NCI-H1092 (cell line): ENCODE data around the gene LCP2.
"Not testable (repeated sequence)": the region's sequence is repeated elsewhere in the genome, so short reads cannot be mapped to it uniquely, and the experiment has no call there.

ENCODE experiments used
- DNase-seq: peaks from one replicate; lab custom pipeline; 2025; lab: John Stamatoyannopoulos, UW

LCP2 gene

GRCh38 chr5:170248172-170248930 is 49.2 kb downstream of the LCP2 start:
- DNase-seq, result no peak

- no peak for DNase-seq
Measured at GRCh38 chr5:170247363-170247762, 50.2 kb downstream of the LCP2 start.

GRCh38 chr5:170246126-170246870 is 51.3 kb downstream of the LCP2 start:
- DNase-seq, result no peak

- not testable (repeated sequence) for DNase-seq
Measured at GRCh38 chr5:170245436-170245835, 52.1 kb downstream of the LCP2 start.

- no peak for DNase-seq
Measured at GRCh38 chr5:170238456-170239196, 59.0 kb downstream of the LCP2 start.

- no peak for DNase-seq
Measured at GRCh38 chr5:170235876-170236864, 61.4 kb downstream of the LCP2 start.

GRCh38 chr5:170233358-170233892 is 64.2 kb downstream of the LCP2 start:
- no peak for DNase-seq

- DNase-seq, result no peak
Measured at GRCh38 chr5:170232786-170233185, 64.8 kb downstream of the LCP2 start, which contains the start of gene C5orf58. Gene C5orf58, plus strand, starts transcription at chr5:170232985. Its CDS starts 1,992 bp downstream, at chr5:170234977.

GRCh38 chr5:170228762-170229435 is 68.7 kb downstream of the LCP2 start:
- DNase-seq, result no peak

- no peak for DNase-seq
Measured at GRCh38 chr5:170226661-170227060, 70.9 kb downstream of the LCP2 start.

- no peak for DNase-seq
Measured at GRCh38 chr5:170226129-170226615, 71.4 kb downstream of the LCP2 start.

GRCh38 chr5:170225326-170226128 is 72.0 kb downstream of the LCP2 start:
- DNase-seq, result peak; percentile 46

- no peak for DNase-seq
Measured at GRCh38 chr5:170223906-170224305, 73.7 kb downstream of the LCP2 start.

- no peak for DNase-seq
Measured at GRCh38 chr5:170223360-170223759, 74.2 kb downstream of the LCP2 start.

- peak; percentile 2 for DNase-seq
Measured at GRCh38 chr5:170221327-170221741, 76.2 kb downstream of the LCP2 start.

GRCh38 chr5:170220191-170220590 is 77.4 kb downstream of the LCP2 start:
- DNase-seq, result no peak

GRCh38 chr5:170219615-170220014 is 78.0 kb downstream of the LCP2 start:
- no peak for DNase-seq

GRCh38 chr5:170218726-170219125 is 78.9 kb downstream of the LCP2 start:
- DNase-seq, result no peak

GRCh38 chr5:170217831-170218230 is 79.7 kb downstream of the LCP2 start:
- DNase-seq, result no peak
